ENCODE measurements around the gene RRP15.
A peak's percentile ranks its signal among the peaks of the same experiment; 100 is the strongest.
"Not testable (repeated sequence)": the region's sequence is repeated elsewhere in the genome, so short reads cannot be mapped to it uniquely, and the experiment has no call there.

RRP15 gene

DNA sequence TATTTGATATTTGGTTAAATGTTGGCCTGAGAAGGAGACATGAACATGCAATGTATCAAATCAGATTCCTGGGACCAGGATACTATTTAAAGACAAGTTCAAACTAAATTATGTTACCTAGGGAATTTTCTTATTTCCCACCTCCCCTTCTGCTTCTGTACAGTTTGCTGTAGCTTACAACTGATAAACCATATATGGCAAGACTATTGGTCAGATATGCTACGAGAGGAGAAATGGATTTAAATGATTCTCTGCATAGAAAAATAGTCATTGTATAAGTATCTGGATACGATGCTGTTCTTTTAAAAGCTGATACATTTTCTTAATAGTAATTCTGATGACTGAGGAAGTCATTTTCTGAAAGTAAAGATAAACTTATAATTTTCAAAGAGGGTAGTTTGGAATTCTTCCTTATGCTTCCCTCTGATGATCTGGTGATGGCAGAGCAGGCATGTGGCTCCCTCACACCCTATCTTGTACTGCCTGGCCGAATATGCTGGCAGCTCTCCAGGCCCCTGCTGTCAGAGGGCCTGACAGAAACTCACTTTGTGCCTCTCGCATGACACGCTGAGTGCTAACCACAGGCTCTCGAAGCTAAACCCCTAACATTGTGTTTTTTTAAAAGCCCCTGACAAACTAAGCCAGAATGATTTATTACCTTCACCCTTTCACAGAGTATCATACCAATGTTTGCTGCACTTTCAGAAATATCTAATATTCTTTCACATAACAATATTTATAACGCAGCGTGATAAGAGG, 19.4 kb downstream of the RRP15 start:
- no peak overlapping the region for H3K4me3 Mint-ChIP-seq
- no peaks in the 10 kb centered on the region for H3K27me3 Mint-ChIP-seq (ENCODE audit: low read depth)
- H3K27ac Mint-ChIP-seq = peak overlapping the region in 2 of 3 experiments; percentile 36 to 38
- peaks cover 24% of the 10 kb centered on the region for H3K36me3 Mint-ChIP-seq (ENCODE audit: low read depth)
- H3K9me3 Mint-ChIP-seq = no peaks in the 10 kb centered on the region
- TF ChIP-seq, protein P1, sequence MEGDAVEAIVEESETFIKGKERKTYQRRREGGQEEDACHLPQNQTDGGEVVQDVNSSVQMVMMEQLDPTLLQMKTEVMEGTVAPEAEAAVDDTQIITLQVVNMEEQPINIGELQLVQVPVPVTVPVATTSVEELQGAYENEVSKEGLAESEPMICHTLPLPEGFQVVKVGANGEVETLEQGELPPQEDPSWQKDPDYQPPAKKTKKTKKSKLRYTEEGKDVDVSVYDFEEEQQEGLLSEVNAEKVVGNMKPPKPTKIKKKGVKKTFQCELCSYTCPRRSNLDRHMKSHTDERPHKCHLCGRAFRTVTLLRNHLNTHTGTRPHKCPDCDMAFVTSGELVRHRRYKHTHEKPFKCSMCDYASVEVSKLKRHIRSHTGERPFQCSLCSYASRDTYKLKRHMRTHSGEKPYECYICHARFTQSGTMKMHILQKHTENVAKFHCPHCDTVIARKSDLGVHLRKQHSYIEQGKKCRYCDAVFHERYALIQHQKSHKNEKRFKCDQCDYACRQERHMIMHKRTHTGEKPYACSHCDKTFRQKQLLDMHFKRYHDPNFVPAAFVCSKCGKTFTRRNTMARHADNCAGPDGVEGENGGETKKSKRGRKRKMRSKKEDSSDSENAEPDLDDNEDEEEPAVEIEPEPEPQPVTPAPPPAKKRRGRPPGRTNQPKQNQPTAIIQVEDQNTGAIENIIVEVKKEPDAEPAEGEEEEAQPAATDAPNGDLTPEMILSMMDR (IDR thresholded peaks at IDR 0.05; ENCODE audit: unreplicated experiment in 3 of 3) = no peak
- peaks cover 14% of the 10 kb centered on the region for H3K4me1 Mint-ChIP-seq

DNA sequence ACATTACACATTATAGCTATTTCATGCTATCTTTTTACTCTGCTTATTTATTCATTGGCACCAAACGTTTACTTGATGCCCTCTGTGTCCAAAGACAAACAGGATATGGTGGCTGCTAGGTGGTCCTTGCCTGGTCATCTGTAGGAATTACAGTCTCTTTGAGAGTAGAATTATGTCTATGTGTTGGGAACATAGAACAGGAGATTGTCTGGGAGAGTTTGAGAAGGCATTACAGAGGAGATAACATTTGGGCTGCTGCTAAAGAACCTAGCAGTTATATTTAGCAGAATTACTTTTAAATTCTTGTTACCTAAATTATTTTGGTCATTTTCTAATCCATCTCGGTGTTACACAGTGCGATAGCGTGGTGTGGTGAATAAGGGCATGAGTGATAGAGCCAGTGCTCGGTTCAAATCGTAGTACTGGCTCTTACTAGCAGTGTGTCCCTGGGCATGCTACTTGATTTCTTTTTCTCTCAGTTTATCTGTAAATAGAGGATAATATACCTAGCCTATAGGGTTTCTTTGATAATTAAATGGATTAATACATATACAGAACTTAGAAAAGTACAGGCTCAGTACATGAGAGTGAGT, 20.5 kb downstream of the RRP15 start:
- Mint-ChIP-seq H3K9me3 (no peaks in the 10 kb centered on the region), H3K36me3 (ENCODE audit: low read depth) (peaks cover 32% of the 10 kb centered on the region), H3K27ac (peak overlapping the region in 2 of 3 experiments; percentile 1 to 38), H3K27me3 (ENCODE audit: low read depth) (no peaks in the 10 kb centered on the region), H3K4me1 (peaks cover 14% of the 10 kb centered on the region), H3K4me3 (no peak overlapping the region)
- TF ChIP-seq, protein P1 (IDR thresholded peaks at IDR 0.05; ENCODE audit: unreplicated experiment in 3 of 3) = no peak

DNA sequence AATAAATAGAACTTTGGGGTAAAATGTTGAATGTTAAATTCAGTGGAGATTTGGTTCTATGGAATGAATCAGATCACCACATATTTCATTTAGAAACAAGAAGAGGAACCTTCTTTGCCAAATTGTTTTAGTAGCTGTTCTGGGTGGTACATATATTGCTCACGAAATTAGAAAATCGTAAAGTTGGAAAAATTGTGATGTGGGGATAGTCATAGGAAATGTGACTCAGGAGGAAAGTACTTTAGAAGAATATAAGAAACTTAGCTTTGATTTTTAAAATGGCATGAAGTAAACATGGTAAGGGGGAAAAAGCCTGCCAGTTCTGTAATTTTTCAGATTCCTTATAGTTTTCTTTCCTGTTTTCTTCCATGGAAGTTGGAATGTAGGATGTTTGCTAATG, 27.4 kb downstream of the RRP15 start:
- no peak overlapping the region for H3K27ac Mint-ChIP-seq
- H3K9me3 Mint-ChIP-seq = no peaks in the 10 kb centered on the region
- TF ChIP-seq, protein P1 (IDR thresholded peaks at IDR 0.05; ENCODE audit: unreplicated experiment in 3 of 3) = no peak

DNA sequence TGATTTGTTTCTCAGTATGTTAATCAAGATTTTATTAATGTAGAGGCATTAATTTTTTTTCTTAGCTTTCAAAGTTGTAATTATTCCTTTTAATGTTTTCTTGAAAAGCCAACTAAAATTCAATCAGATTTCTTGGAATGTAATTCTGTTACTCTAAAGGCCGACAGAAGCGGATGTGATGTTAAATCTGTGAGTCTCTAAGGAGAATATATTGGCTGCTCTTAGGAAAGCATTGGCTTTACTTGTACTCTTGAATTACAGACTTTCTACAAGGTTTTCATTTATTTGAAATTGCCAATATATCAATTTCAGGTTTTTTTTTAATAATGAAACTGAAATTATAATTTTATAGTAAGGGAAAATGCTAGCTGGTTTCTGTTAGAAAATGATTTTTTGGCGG, 29.2 kb downstream of the RRP15 start:
- H3K4me1 Mint-ChIP-seq = no peaks in the 10 kb centered on the region
- no peak overlapping the region for H3K4me3 Mint-ChIP-seq
- no peaks in the 10 kb centered on the region for H3K27me3 Mint-ChIP-seq (ENCODE audit: low read depth)
- H3K27ac Mint-ChIP-seq = no peak overlapping the region
- TF ChIP-seq, protein P1 (IDR thresholded peaks at IDR 0.05; ENCODE audit: unreplicated experiment in 3 of 3) = no peak
- no peaks in the 10 kb centered on the region for H3K9me3 Mint-ChIP-seq
- peaks cover 35% of the 10 kb centered on the region for H3K36me3 Mint-ChIP-seq (ENCODE audit: low read depth)

More for the DNA sequence above, 27.4 kb downstream of the RRP15 start:
- H3K36me3 Mint-ChIP-seq (ENCODE audit: low read depth) = peaks cover 44% of the 10 kb centered on the region
- no peaks in the 10 kb centered on the region for H3K4me1 Mint-ChIP-seq
- H3K4me3 Mint-ChIP-seq = no peak overlapping the region
- H3K27me3 Mint-ChIP-seq (ENCODE audit: low read depth) = no peaks in the 10 kb centered on the region

DNA sequence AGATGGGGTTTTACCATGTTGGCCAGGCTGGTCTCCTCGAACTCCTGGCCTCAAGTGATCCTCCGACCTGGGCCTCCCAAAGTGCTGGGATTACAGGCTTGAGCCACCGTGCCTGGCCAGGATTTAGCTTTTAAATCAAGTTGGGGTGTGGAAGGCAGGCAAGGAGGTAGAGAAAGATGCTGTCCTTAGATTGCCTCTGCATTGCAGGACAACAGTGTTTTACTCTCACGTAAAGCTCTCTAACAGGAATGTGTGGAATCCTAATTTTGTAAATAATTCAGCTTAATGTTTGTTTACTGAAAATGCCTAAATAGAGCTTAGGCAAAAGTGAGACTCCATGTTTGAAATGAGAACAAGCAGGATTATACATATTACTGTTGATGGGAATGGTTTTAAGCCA, 30.5 kb downstream of the RRP15 start:
- Mint-ChIP-seq H3K4me3 (no peak overlapping the region), H3K9me3 (no peaks in the 10 kb centered on the region), H3K4me1 (no peaks in the 10 kb centered on the region), H3K27me3 (ENCODE audit: low read depth) (no peaks in the 10 kb centered on the region), H3K36me3 (ENCODE audit: low read depth) (peaks cover 26% of the 10 kb centered on the region), H3K27ac (no peak overlapping the region)
- TF ChIP-seq, protein P1 (IDR thresholded peaks at IDR 0.05; ENCODE audit: unreplicated experiment in 3 of 3) = no peak

DNA sequence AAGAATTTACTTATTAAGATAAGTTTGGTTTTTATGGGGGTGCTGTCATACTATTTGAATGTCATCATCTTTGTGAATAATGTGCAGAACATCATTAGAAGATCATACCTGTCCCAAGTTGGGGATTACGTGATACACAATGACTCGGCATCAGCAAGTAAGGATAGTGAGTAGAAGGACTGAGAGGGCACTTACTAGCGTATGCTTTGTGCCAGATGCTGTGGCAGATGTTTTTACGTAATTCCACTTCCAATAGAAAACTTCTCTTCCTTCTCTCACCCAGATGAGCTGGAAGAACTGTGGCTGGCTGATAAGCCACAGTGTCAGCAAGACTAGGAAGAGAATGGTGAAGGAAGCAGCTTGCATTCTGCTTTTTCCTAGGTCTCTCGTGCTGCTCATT, 32.0 kb downstream of the RRP15 start:
- Mint-ChIP-seq H3K36me3 (ENCODE audit: low read depth) (peaks cover 14% of the 10 kb centered on the region), H3K9me3 (no peaks in the 10 kb centered on the region), H3K4me1 (no peaks in the 10 kb centered on the region), H3K27ac (no peak overlapping the region), H3K27me3 (ENCODE audit: low read depth) (no peaks in the 10 kb centered on the region), H3K4me3 (no peak overlapping the region)
- TF ChIP-seq, protein P1 (IDR thresholded peaks at IDR 0.05; ENCODE audit: unreplicated experiment in 3 of 3) = no peak

DNA sequence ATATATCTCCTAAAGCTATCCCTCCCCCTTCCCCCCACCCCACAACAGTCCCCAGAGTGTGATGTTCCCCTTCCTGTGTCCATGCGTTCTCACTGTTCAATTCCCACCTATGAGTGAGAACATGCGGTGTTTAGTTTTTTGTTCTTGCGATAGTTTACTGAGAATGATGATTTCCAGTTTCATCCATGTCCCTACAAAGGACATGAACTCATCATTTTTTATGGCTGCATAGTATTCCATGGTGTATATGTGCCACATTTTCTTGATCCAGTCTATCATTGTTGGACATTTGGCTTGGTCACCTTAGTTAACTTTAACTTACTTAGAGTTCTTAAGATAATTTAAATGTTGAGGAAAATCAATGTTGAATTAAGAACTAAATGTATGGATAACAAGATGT, 35.1 kb downstream of the RRP15 start:
- H3K4me3 Mint-ChIP-seq; H3K27me3 Mint-ChIP-seq (ENCODE audit: low read depth); H3K9me3 Mint-ChIP-seq; H3K4me1 Mint-ChIP-seq; H3K27ac Mint-ChIP-seq: not testable (repeated sequence)
- peaks cover 20% of the 10 kb centered on the region for H3K36me3 Mint-ChIP-seq (ENCODE audit: low read depth)
